Karpas-422 (cell line): Measurements from ENCODE around the gene MXRA8. TPM values are rescaled to one million over a fixed set of nuclear protein-coding genes. Genes with fewer than 3 reads are reported as not detected.
A peak's percentile ranks its signal among the peaks of the same experiment; 100 is the strongest.
"Not testable (repeated sequence)": the region's sequence is repeated elsewhere in the genome, so short reads cannot be mapped to it uniquely, and the experiment has no call there.

Experiments
- DNase-seq: peaks from one replicate; pipeline ENCODE4 v3.0.0-alpha.2; 2015
- H2AFZ ChIP-seq: fragments of 200-600 bp; sonication (generic); 2 replicates; pipeline ENCODE4 v1.6.1; 2014; ENCODE audit warnings: antibody characterized with exemption, low read length, mixed read lengths
- H3K27ac ChIP-seq: fragments of 200-600 bp; sonication (generic); 2 replicates; pipeline ENCODE4 v1.5.1; 2014; ENCODE audit warnings: mild to moderate bottlenecking, low read length, moderate library complexity
- H3K27me3 ChIP-seq: fragments of 200-600 bp; sonication (generic); 2 replicates; pipeline ENCODE4 v1.6.1; 2014; ENCODE audit warnings: low read length, mixed read lengths
- H3K36me3 ChIP-seq: fragments of 200-600 bp; sonication (generic); 2 replicates; pipeline ENCODE4 v1.6.1; 2014; ENCODE audit warnings: low read length, mixed read lengths; ENCODE audit not compliant: insufficient read depth
- H3K4me1 ChIP-seq: fragments of 200-600 bp; sonication (generic); 2 replicates; pipeline ENCODE4 v1.6.1; 2014; ENCODE audit warnings: mild to moderate bottlenecking, low read length, mixed read lengths
- H3K4me2 ChIP-seq: fragments of 200-600 bp; sonication (generic); 2 replicates; pipeline ENCODE4 v1.6.1; 2014; ENCODE audit warnings: low read length, low read depth, mild to moderate bottlenecking; ENCODE audit not compliant: poor library complexity, severe bottlenecking
- H3K4me3 ChIP-seq: fragments of 200-600 bp; sonication (generic); 2 replicates; pipeline ENCODE4 v1.5.1; 2014; ENCODE audit warnings: mild to moderate bottlenecking, antibody characterized with exemption, low read length, mixed read lengths
- H3K79me2 ChIP-seq: fragments of 200-600 bp; sonication (generic); 2 replicates; pipeline ENCODE4 v1.6.1; 2014; ENCODE audit warnings: mild to moderate bottlenecking, low read length, mixed read lengths
- H3K9ac ChIP-seq: fragments of 200-600 bp; sonication (generic); 2 replicates; pipeline ENCODE4 v1.6.0; 2014; ENCODE audit warnings: low read length
- H3K9me2 ChIP-seq: fragments of 200-600 bp; sonication (generic), shearing (Covaris generic); replicated peaks from 2 replicates; pipeline ENCODE4 v1.6.0; 2014; ENCODE audit warnings: mild to moderate bottlenecking, low read length, moderate library complexity; ENCODE audit not compliant: insufficient read depth
- H3K9me3 ChIP-seq: fragments of 300-700, 200-600 bp; sonication (generic); 2 replicates; pipeline ENCODE4 v1.6.1; 2014; ENCODE audit warnings: low read length, mixed read lengths
- H4K20me1 ChIP-seq: fragments of 200-600 bp; sonication (generic); 2 replicates; pipeline ENCODE4 v1.6.1; 2014; ENCODE audit warnings: mild to moderate bottlenecking, antibody characterized with exemption, low read length, low read depth; ENCODE audit not compliant: insufficient read depth
- total RNA-seq: library from RNA; depleted of rRNA; stranded (reverse); fragments of >200 nt; shearing (Covaris generic); gene quantifications from 2 replicates; pipeline ENCODE4 v1.2.3, GENCODE V29; 2014; ENCODE audit warnings: low replicate concordance; rRNA removed

MXRA8 gene, protein sequence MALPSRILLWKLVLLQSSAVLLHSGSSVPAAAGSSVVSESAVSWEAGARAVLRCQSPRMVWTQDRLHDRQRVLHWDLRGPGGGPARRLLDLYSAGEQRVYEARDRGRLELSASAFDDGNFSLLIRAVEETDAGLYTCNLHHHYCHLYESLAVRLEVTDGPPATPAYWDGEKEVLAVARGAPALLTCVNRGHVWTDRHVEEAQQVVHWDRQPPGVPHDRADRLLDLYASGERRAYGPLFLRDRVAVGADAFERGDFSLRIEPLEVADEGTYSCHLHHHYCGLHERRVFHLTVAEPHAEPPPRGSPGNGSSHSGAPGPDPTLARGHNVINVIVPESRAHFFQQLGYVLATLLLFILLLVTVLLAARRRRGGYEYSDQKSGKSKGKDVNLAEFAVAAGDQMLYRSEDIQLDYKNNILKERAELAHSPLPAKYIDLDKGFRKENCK
- total RNA-seq = not detected in 2 replicates

- H2AFZ ChIP-seq = no peak within 1 kb of the TSS
- H3K79me2 ChIP-seq = no peaks in the 10 kb centered on the region
- H3K27me3 ChIP-seq = no peaks in the 10 kb centered on the region
- no peak within 1 kb of the TSS for H3K9ac ChIP-seq
- H3K27ac ChIP-seq = no peak within 1 kb of the TSS
- no peaks in the 10 kb centered on the region for H3K9me2 ChIP-seq
- no peaks in the 10 kb centered on the region for H3K9me3 ChIP-seq
- no peaks in the 10 kb centered on the region for H4K20me1 ChIP-seq
- no peak for DNase-seq
- 0 out of 2 replicates have a peak, but pooled peaks cover 3% of the 10 kb centered on the region for H3K4me1 ChIP-seq
- H3K36me3 ChIP-seq = no peaks in the 10 kb centered on the region
- no peak within 1 kb of the TSS for H3K4me2 ChIP-seq
- no peak within 1 kb of the TSS for H3K4me3 ChIP-seq
Measured at GRCh38 chr1:1358433-1359271, at the start of gene MXRA8. Gene MXRA8 (minus strand): TSS chr1:1358555. CDS start chr1:1358504, 51 bp downstream.

DNA sequence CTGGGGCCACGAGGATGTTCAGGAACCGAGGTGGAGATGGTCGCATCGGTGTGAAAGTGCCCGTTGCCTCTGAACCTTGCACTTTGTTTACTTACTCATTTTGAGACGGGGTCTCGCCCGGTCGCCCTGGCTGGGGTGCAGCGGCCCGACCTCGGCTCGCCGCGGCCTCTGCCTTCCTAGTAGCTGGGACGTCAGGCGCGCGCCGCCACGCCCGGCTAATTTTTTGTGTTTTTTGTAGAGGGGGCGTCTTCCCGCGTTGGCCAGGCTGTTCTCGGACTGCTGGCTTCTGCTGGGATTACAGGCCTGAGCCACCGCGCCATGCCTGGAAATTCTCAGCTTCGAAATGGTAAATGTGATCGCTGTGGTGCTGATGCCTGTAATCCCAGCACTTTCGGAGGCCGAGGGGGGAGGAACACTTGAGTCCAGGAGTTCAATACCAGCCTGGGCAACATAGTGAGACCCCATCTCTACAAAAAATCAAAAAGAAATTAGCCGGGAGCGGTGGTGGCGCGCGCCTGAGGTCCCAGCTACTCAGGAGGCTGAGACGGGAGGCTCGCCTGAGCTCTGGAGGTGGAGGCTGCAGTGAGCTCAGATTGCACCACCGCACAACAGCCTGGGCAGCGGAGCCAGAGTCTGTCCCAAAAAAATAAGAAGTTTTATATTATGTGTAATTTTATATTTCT is 49.4 kb upstream of the MXRA8 start:
- H3K79me2 ChIP-seq = peaks cover 45% of the 10 kb centered on the region
- DNase-seq = peak; percentile 62

GRCh38 chr1:1406821-1407635 is 48.7 kb upstream of the MXRA8 start, which contains the start of gene MRPL20:
Gene MRPL20 (minus strand): TSS chr1:1407293. CDS start chr1:1407217, 76 bp downstream.
- H3K27ac ChIP-seq = peak within 1 kb of the TSS; percentile 70
- peaks cover 45% of the 10 kb centered on the region for H3K79me2 ChIP-seq
- H3K4me3 ChIP-seq = peak within 1 kb of the TSS; percentile 82
- peak within 1 kb of the TSS; percentile 95 for H3K9ac ChIP-seq
- H3K9me3 ChIP-seq = no peaks in the 10 kb centered on the region
- peaks cover 17% of the 10 kb centered on the region; the same call in 1 of the 2 replicates for H4K20me1 ChIP-seq
- H3K4me2 ChIP-seq = peak within 1 kb of the TSS; percentile 94
- H3K9me2 ChIP-seq = no peaks in the 10 kb centered on the region
- DNase-seq = peak; percentile 97
- no peaks in the 10 kb centered on the region for H3K27me3 ChIP-seq
- H3K36me3 ChIP-seq = peaks cover 22% of the 10 kb centered on the region
- peaks cover 25% of the 10 kb centered on the region for H3K4me1 ChIP-seq
- no peak within 1 kb of the TSS; the same call in 1 of the 2 replicates for H2AFZ ChIP-seq

More for the DNA sequence above, 49.4 kb upstream of the MXRA8 start:
- Histone ChIP-seq H3K36me3 (peaks cover 20% of the 10 kb centered on the region), H3K27ac (peak overlapping the region; percentile 2; the same call in 1 of the 2 replicates), H2AFZ (no peak overlapping the region), H3K9me2 (no peaks in the 10 kb centered on the region), H3K9ac (peak overlapping the region; percentile 95), H3K4me1 (peaks cover 23% of the 10 kb centered on the region), H3K4me3 (peak overlapping the region; percentile 82), H3K4me2 (peak overlapping the region; percentile 94), H3K27me3 (no peaks in the 10 kb centered on the region), H3K9me3 (no peaks in the 10 kb centered on the region), H4K20me1 (peaks cover 17% of the 10 kb centered on the region; the same call in 1 of the 2 replicates)

DNA sequence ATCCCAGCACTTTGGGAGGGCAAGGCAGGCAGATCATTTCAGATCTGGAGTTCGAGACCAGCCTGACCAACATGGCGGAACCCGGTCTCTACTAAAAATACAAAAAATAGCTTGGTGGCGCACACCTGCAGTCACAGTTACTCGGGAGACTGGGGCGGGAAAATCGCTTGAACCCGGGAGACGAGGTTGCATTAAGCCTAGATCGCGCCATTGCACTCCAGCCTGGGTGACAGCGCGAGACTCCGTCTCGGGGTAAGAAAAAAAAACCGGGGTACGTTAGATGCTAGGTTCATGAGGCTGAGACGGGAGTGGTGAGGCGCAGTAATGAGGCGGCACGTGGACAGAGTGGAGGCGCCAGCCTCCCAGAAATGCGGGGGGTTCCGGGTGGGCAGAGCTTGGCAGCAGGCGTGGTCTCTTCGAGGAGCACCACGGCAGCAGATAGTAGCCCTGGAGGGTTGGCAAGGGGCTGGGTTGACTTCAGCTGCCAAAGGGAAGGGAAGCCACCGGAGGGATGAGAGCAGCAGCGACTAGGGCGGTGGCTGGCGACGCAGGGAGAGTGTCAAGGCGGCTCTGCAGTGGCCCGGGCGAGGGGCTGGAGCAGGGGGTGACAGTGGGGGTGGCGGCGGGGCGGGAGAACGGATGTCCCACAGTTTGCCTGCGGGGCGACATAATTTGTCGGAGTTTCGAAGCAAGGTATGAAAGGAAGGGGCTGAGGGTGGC is 47.9 kb upstream of the MXRA8 start:
- Histone ChIP-seq H3K36me3 (peaks cover 28% of the 10 kb centered on the region), H2AFZ (no peak overlapping the region), H3K9ac (peak overlapping the region; percentile 95), H3K4me2 (peak overlapping the region; percentile 94), H3K9me2 (no peaks in the 10 kb centered on the region), H3K27ac (peak overlapping the region; percentile 70), H3K9me3 (no peaks in the 10 kb centered on the region), H4K20me1 (peaks cover 17% of the 10 kb centered on the region; the same call in 1 of the 2 replicates), H3K27me3 (no peaks in the 10 kb centered on the region), H3K79me2 (peaks cover 51% of the 10 kb centered on the region), H3K4me3 (peak overlapping the region; percentile 82), H3K4me1 (peaks cover 32% of the 10 kb centered on the region)
- peak; percentile 71 for DNase-seq

GRCh38 chr1:1403653-1404052 is 45.3 kb upstream of the MXRA8 start:
- Histone ChIP-seq H3K4me2 (no peak overlapping the region), H3K4me1 (peaks cover 41% of the 10 kb centered on the region), H3K27me3 (no peaks in the 10 kb centered on the region), H3K79me2 (peaks cover 70% of the 10 kb centered on the region), H3K36me3 (peaks cover 32% of the 10 kb centered on the region), H3K9me2 (no peaks in the 10 kb centered on the region), H3K4me3 (no peak overlapping the region), H3K9me3 (no peaks in the 10 kb centered on the region), H3K27ac (no peak overlapping the region), H4K20me1 (peaks cover 24% of the 10 kb centered on the region; the same call in 1 of the 2 replicates), H2AFZ (no peak overlapping the region), H3K9ac (no peak overlapping the region)
- DNase-seq = no peak

- H3K27me3 ChIP-seq, H3K27ac ChIP-seq, H3K9me2 ChIP-seq, H3K4me2 ChIP-seq, H2AFZ ChIP-seq, DNase-seq, H3K4me3 ChIP-seq, H3K9me3 ChIP-seq, H3K9ac ChIP-seq: not testable (repeated sequence)
- H3K4me1 ChIP-seq = peaks cover 38% of the 10 kb centered on the region
- H3K79me2 ChIP-seq = peaks cover 70% of the 10 kb centered on the region
- H3K36me3 ChIP-seq = peaks cover 33% of the 10 kb centered on the region
- peaks cover 17% of the 10 kb centered on the region; the same call in 1 of the 2 replicates for H4K20me1 ChIP-seq
Measured at GRCh38 chr1:1402901-1403392, 44.6 kb upstream of the MXRA8 start.
